Loucy (cell line): ENCODE measurements around the gene HLA-DMA.

Source experiments
- CTCF ChIP-seq: fragments of 200-600 bp; sonication (generic); conservative IDR thresholded peaks from 2 replicates; pipeline ENCODE4 v1.5.1; 2014; ENCODE audit warnings: mild to moderate bottlenecking, antibody characterized with exemption, low read length
- EZH2phosphoT487 ChIP-seq: fragments of 200-600 bp; IDR thresholded peaks from 2 replicates; pipeline ENCODE4 v1.6.1; 2018; ENCODE audit warnings: antibody characterized with exemption, mild to moderate bottlenecking, moderate library complexity, borderline replicate concordance

GRCh38 chr6:32983964-32984621, 31.2 kb upstream of the HLA-DMA start:
- no peak for TF ChIP-seq CTCF
- TF ChIP-seq EZH2phosphoT487: no peak
